ENCODE measurements around the gene NUP210. TPM values are rescaled to one million over a fixed set of nuclear protein-coding genes. Genes with fewer than 3 reads are reported as not detected.

Gene NUP210
- total RNA-seq, 1 donor: under 0.01 TPM

DNA sequence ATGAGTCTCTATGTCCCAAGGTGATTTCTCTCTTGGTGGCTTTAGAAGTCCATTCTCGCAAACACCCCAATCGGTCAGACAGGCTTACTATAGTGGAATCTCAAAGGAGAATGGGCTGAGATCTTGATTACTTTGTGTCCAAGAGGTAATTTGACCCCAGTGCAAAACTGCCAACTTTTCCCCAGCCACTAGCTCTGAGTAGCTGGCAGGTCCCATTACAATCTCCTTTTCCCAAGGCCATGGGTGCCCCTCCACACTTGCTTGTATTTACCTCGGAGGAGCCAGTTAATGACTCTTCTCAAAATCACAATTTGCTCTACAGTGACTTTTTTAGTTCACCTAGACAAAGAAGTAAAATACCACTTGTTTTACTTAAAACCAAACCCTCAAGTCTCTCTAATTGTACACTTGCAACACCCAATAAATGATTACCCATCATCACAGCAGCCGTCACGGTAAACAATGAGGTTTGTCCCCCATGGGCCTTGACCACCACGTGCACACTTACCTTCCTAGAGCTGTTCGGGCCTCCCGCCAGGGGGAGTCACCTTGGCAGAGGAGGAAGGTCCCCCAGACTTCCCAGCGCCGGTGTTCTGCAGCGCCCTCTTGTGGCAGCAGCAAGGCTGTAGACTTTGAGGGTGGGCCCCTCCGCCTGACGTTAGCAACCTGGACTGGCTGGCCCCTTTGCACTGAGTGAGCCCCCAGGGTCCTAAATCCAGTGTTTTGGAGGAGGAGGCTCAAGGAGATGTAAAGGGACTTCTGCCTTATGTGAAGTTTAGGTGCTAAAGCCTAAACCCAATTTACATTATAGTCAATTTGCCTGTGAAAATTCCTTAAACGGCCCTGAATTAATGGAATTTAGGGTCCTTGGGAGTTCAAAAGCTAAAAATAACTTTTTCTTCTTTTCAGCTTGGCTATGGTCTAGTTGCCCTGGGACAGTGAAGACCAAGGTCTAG is 41.3 kb upstream of the NUP210 start:
- TF ChIP-seq, protein P1, sequence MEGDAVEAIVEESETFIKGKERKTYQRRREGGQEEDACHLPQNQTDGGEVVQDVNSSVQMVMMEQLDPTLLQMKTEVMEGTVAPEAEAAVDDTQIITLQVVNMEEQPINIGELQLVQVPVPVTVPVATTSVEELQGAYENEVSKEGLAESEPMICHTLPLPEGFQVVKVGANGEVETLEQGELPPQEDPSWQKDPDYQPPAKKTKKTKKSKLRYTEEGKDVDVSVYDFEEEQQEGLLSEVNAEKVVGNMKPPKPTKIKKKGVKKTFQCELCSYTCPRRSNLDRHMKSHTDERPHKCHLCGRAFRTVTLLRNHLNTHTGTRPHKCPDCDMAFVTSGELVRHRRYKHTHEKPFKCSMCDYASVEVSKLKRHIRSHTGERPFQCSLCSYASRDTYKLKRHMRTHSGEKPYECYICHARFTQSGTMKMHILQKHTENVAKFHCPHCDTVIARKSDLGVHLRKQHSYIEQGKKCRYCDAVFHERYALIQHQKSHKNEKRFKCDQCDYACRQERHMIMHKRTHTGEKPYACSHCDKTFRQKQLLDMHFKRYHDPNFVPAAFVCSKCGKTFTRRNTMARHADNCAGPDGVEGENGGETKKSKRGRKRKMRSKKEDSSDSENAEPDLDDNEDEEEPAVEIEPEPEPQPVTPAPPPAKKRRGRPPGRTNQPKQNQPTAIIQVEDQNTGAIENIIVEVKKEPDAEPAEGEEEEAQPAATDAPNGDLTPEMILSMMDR (IDR thresholded peaks at IDR 0.05; ENCODE audit: extremely low read depth, low read depth, low read length): peak; percentile 63
- Histone ChIP-seq H3K4me1 (ENCODE audit: insufficient read depth, low read length) (no peaks in the 10 kb centered on the region), H3K27me3 (ENCODE audit: insufficient read depth, low read length) (peaks cover 22% of the 10 kb centered on the region), H3K79me2 (ENCODE audit: insufficient read depth, low read length) (no peaks in the 10 kb centered on the region), H3K27ac (ENCODE audit: low read depth, low read length) (no peak overlapping the region), H3K36me3 (ENCODE audit: insufficient read depth, low read length) (no peaks in the 10 kb centered on the region), H3K4me3 (ENCODE audit: insufficient read depth, low read length) (no peak overlapping the region), H3K9me3 (ENCODE audit: low read depth, low read length) (no peaks in the 10 kb centered on the region), H3K4me2 (ENCODE audit: insufficient read depth, low read length) (no peak overlapping the region), H2AFZ (ENCODE audit: low read length) (no peak overlapping the region), H4K20me1 (ENCODE audit: insufficient read depth, low read length) (no peaks in the 10 kb centered on the region)
- DNase-seq (ENCODE audit: insufficient read length, low spot score, missing footprints): no peak

DNA sequence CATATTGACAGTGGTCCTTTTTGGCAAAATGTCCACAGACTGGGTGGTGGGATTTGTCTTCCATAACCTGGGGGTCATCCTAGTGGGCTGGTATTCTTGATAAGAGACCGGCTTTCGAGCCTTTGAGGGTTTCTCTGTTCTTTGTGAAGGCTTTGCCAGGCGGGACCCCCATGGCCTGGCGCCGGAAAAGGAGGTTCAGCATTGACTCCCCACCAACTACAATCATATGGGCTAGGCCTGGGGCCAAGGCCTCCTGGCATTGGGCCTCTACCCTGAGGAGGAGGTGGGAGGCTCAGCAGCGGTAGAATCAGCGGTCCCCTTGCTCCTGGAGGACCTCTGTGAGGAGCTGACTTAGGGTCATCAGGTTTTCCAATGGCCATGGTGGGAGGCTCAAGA is 40.2 kb upstream of the NUP210 start:
- no peak overlapping the region for H2AFZ ChIP-seq (ENCODE audit: low read length)
- H3K27ac ChIP-seq (ENCODE audit: low read depth, low read length): no peak overlapping the region
- H3K4me2 ChIP-seq (ENCODE audit: insufficient read depth, low read length): no peak overlapping the region
- no peaks in the 10 kb centered on the region for H4K20me1 ChIP-seq (ENCODE audit: insufficient read depth, low read length)
- no peak overlapping the region for H3K4me3 ChIP-seq (ENCODE audit: insufficient read depth, low read length)
- no peaks in the 10 kb centered on the region for H3K9me3 ChIP-seq (ENCODE audit: low read depth, low read length)
- peaks cover 21% of the 10 kb centered on the region for H3K27me3 ChIP-seq (ENCODE audit: insufficient read depth, low read length)
- no peaks in the 10 kb centered on the region for H3K4me1 ChIP-seq (ENCODE audit: insufficient read depth, low read length)
- no peaks in the 10 kb centered on the region for H3K36me3 ChIP-seq (ENCODE audit: insufficient read depth, low read length)
- DNase-seq (ENCODE audit: insufficient read length, low spot score, missing footprints): no peak
- H3K79me2 ChIP-seq (ENCODE audit: insufficient read depth, low read length): no peaks in the 10 kb centered on the region
- TF ChIP-seq, protein P1 (IDR thresholded peaks at IDR 0.05; ENCODE audit: extremely low read depth, low read depth, low read length): no peak

DNA sequence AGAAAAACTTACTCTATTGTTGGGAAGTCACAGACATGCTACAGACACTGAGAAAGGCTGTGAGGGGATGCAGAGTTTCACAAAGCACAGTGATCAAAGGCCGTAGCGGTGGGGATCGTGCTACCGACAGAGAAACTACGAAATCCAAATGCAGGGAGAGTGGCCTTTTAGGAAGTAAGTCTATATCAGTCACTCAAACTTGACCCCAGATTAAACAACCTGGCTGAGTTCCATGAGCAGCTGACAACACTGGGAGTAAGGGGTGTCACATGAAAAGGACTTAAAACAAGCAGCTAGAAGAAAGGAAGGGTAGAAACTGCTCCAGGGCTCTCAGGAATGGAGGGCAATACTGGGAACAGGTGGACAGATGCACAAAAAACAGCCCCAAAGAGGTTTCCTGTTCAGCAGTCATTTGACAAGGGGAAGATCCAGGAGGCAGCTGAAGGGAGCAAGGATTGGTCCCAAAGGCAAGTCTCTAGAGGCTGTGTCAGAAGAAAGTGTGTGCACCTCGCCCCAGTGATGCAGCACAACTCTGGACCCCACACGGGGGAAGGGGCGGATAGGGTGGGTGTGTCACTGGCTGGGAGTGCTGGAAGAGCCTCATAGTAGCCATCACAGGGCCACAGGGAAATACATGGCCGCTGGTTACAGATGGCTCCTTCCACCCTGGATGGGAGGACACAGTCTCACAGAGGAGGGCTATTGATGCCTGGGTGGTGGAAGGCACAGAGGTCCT is 39.7 kb upstream of the NUP210 start:
- H3K27me3 ChIP-seq (ENCODE audit: insufficient read depth, low read length): peaks cover 21% of the 10 kb centered on the region
- no peaks in the 10 kb centered on the region for H3K79me2 ChIP-seq (ENCODE audit: insufficient read depth, low read length)
- no peak overlapping the region for H3K4me2 ChIP-seq (ENCODE audit: insufficient read depth, low read length)
- no peaks in the 10 kb centered on the region for H3K9me3 ChIP-seq (ENCODE audit: low read depth, low read length)
- TF ChIP-seq, protein P1 (IDR thresholded peaks at IDR 0.05; ENCODE audit: extremely low read depth, low read depth, low read length): no peak
- no peak overlapping the region for H3K4me3 ChIP-seq (ENCODE audit: insufficient read depth, low read length)
- no peaks in the 10 kb centered on the region for H4K20me1 ChIP-seq (ENCODE audit: insufficient read depth, low read length)
- DNase-seq (ENCODE audit: insufficient read length, low spot score, missing footprints): no peak
- H3K27ac ChIP-seq (ENCODE audit: low read depth, low read length): no peak overlapping the region
- H3K36me3 ChIP-seq (ENCODE audit: insufficient read depth, low read length): no peaks in the 10 kb centered on the region
- H2AFZ ChIP-seq (ENCODE audit: low read length): no peak overlapping the region
- H3K4me1 ChIP-seq (ENCODE audit: insufficient read depth, low read length): no peaks in the 10 kb centered on the region

DNA sequence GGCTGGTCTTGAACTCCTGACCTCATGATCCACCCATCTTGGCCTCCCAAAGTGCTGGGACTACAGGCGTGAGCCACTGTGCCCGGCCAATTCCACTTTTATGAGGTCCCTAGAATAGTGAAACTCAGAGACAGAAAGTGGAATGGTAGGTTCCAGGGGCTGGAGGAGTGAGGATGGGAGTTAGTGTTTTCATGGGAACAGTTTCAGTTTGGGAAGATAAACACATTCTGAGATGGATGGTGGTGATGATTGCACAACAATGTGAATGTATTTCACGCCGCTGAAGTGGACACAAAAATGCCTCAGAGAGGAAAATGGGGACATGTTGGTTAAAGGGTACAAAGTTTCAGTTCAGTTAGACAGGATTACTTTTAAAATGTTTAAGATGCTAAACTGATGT is 37.5 kb upstream of the NUP210 start:
- H3K36me3 ChIP-seq (ENCODE audit: insufficient read depth, low read length): no peaks in the 10 kb centered on the region
- H3K4me3 ChIP-seq (ENCODE audit: insufficient read depth, low read length): no peak overlapping the region
- no peak overlapping the region for H2AFZ ChIP-seq (ENCODE audit: low read length)
- no peak for DNase-seq (ENCODE audit: insufficient read length, low spot score, missing footprints)
- H3K27me3 ChIP-seq (ENCODE audit: insufficient read depth, low read length): peaks cover 13% of the 10 kb centered on the region
- no peaks in the 10 kb centered on the region for H3K79me2 ChIP-seq (ENCODE audit: insufficient read depth, low read length)
- no peak overlapping the region for H3K4me2 ChIP-seq (ENCODE audit: insufficient read depth, low read length)
- no peak overlapping the region for H3K27ac ChIP-seq (ENCODE audit: low read depth, low read length)
- no peaks in the 10 kb centered on the region for H4K20me1 ChIP-seq (ENCODE audit: insufficient read depth, low read length)
- no peaks in the 10 kb centered on the region for H3K9me3 ChIP-seq (ENCODE audit: low read depth, low read length)
- TF ChIP-seq, protein P1 (IDR thresholded peaks at IDR 0.05; ENCODE audit: extremely low read depth, low read depth, low read length): no peak
- no peaks in the 10 kb centered on the region for H3K4me1 ChIP-seq (ENCODE audit: insufficient read depth, low read length)
